GM19467 (cell line): Measurements from ENCODE around the gene SMURF2.

Experiments
- ATAC-seq: cut with Tn5 transposase; IDR thresholded peaks from one replicate; pipeline ENCODE4 v1.9.1; 2021; ENCODE audit warnings: mild to moderate bottlenecking, moderate library complexity; ENCODE audit not compliant: unreplicated experiment

The SMURF2 gene

DNA sequence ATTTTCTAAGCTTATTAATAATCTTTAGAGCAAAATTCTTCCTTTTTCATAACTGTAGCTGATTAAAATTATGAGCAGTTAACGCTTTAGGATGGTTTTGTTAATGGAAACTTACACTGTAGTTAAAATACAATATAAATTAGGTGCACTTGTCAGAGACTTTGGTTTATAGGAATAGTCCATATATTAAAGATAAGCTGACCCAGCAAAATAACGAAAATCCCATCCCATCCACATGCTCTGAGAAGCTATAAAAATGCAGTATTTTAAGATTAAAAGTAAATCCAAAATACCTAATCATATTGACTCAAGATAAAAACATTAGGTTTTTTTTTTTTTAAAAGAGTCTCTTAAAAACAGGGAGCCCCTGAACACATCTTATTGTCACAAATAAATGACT, 117.4 kb downstream of the SMURF2 start:
- no peak for ATAC-seq

DNA sequence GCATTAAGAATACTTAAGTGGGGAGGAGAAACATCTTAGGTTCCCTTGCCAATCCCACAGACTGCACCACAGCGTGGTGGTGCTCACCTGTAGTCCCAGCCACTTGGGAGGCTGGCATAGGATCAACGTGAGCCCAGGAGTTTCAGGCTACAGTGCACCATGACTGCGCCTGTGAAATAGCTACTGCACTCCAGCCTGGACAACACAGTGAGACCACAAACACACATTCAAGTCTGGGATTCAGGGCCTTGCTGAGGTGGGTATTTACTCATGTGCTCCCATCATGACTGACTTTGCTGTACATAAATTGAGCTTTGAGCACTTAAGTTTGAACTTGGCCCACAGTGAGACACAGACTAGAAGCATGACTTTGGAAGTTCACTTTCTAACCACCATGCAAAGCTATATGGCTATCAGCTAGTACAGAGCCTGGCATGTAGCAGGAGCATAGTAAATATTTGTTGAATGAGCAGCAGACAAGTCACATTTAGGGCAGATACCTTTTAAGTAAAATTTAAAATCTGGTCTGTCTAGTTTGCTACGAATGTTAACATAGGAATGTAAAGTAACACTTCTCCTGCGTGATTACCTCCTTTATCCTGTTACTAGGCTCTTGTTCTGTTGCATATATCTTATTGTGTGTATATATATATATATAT, 121.9 kb downstream of the SMURF2 start:
- no peak for ATAC-seq

DNA sequence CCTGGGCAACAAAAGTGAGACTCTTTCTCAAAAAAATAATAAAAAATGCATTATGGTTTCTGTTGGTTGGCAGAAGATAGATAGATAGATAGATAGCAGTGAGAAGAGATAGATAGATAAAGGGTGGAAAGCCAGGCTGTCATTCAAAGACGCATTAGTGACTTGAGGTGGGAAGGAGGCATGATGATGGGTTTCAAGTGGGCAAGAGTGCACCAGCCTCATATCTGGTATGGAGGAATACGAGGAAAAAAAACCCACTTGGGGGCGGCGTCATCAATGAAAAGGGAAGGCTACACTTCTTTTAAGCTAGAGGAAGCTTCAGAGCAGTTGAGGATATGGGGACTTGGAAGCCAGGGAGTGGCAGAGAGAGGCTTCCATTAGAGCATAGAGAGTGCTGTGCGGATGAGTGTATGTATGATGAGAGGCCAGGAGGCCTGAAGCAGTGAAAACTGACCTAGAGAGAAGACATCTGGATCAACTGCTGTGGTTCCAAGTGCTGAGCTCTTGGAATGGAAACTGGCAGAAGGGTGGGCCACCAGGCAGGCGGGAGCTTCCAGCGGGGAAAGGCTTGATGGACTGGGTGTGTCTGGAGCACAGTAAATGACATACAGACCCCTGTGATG, 123.5 kb downstream of the SMURF2 start:
- ATAC-seq, result no peak

DNA sequence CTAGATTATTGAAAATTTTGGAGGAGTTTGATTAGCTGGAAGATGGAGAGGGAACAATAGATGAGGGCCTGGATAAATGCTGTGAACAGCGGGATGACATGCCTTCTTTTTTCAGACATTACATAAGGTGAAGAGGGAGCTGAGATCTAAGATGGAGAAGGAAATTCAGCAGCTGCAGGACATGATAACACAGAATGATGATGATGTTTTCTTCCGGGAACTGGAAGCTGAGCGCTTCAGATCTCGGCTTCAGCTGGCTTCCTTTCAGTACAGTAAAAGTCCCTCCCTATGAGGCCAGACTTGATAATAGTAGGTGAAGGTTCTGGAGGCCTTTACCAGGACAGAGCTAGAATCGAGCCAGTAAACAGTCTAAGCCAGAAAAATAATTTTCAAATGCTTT, 124.6 kb downstream of the SMURF2 start:
- ATAC-seq, result no peak

DNA sequence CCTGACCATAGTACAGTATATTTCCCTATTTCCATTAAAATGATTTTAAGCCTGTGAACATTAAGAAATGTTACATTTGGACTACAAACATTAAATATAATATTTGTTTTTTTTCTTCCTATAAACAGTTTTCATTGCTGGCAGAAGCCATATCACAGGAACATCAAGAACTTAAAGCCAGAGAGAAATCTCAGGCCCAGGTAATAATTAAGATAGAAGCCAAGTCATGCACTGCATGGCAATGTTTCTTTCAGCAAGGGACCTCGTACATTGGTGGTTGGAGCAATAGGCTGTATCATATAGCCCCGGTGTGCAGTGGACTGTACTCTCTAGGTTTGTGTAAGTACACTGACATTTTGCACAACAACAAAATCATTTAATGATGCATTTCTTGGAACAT, 125.2 kb downstream of the SMURF2 start:
- ATAC-seq, result no peak

DNA sequence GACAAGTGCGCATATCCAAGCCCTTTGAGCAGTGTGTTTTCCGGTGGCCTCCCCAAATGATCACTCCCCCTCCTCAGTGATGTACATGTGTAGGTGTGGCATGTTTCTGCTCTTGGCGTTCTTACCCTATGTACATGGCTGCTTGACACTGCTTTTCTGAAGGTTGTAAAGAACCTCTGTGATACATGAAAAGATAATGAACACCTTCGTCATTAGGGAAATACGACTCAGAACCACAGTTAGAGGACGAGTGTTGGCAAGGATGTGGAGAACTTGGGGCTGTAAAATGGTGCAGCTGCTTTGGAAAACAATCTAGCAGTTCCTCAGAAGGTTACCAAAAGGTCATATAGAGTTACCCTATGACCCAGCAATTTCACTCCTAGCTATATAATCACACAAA, 126.8 kb downstream of the SMURF2 start:
- no peak for ATAC-seq

DNA sequence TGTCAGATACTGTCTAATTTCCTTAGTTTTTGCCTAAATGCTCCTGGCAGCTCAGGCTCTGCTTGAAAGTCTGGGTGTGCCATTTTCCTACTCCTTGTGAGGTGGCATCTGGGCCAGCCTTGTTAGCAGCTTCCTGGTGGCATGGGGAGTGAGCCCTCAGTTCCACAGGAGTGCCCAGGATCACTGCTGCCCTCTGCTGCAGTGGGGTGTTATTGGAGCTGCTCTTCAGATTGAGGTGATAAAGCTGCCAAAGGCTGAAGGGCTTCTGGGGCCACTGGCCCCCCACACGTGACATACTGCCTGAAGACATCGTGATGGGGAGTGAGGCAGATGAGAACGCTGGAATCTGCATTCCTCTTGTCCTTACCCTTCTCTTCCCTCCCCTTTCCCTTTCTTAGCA, 127.9 kb downstream of the SMURF2 start:
- no peak for ATAC-seq

DNA sequence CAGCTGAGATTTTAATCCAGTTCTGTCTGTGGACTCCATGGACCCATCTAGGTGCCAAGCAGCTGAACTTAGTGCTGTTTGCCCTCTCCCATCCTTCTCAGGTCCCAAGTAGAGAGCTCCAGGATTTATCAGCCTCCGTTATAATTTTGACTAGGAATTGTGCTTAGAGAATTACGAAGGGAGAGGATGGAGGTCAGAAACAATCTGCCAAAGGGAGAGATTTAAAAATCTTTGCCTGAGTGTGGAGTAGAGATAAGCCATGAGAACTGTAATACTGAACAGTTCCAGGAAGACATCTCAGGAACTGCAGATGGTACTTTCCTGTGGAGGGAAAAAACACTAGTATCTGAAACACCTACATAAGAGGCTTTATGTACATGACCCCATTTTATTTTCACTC, 128.3 kb downstream of the SMURF2 start:
- ATAC-seq, result no peak

DNA sequence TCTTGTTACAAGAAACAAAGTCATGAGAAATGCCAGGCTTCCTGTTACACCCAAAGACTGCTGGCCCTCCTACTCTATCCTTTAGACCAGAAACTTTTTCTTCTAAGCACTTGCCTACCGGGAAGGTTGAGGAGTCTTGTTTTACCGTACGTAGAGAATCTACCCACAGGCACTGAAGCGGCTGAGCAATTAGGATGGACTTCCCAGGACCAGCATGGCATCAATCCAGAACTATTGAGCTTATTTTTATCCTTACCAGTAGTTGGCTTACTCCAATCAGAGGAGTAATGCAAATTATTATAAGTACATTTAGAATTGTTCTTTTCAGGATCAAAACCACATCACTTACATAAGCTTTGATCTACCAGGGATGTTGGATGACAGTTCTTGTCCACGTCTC, 129.7 kb downstream of the SMURF2 start:
- no peak for ATAC-seq

DNA sequence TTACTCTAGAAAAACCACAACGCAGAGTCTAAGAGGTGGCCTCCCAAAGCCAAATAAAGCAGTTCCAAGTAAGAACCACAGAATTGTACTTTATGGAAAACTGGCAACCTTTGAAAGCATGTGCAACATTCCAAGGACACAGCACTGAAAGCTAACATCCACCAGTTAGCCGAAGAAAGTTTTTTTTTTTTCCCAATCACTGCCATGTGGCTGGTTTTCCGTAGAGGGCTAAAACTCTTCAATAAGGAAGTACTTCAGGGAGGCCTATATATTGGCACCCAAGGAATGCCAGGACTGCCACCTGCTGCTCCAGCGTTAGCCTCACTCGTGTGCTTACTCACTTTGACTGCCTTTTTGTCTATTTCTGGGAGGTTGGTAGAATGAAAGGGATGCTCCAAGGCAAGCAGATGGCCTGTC, 130.1 kb downstream of the SMURF2 start:
- no peak for ATAC-seq

DNA sequence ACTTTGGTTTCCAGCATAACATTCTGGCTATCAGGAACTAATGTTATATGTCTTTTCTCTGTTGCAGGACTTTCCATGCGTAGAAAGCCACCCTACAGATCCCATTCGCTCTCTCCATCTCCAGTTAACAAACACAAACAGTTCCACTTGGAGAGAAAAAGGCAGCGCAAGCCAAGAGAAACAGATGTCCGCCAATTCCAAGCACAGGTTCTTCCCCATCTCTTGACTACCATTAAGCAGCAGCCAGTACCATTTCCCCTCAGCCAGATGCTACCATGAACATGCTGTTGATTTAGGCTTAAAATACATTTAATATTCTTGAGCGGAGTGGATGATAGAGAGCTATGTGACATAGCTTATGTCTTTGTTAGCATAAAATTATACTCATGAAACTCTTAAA, 132.9 kb downstream of the SMURF2 start:
- no peak for ATAC-seq

DNA sequence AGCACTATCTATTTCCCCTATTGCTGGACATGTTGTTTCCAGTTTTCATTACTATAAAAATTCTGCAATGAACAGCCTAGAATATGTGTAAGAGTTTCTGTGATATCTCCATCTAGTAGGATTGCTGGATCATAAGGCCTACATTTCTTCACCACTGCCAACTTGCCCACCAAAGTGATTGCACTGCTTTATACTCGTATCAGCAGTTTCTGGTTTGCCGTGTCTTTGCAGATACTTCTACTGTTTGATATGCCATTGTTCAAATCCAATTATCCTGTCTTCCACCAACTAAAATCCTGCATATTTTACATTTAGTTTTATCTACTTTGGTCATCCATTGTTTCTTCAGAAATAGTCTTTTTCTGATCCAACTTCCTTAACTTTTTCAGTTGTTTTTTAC, 134.2 kb downstream of the SMURF2 start:
- ATAC-seq, result no peak

DNA sequence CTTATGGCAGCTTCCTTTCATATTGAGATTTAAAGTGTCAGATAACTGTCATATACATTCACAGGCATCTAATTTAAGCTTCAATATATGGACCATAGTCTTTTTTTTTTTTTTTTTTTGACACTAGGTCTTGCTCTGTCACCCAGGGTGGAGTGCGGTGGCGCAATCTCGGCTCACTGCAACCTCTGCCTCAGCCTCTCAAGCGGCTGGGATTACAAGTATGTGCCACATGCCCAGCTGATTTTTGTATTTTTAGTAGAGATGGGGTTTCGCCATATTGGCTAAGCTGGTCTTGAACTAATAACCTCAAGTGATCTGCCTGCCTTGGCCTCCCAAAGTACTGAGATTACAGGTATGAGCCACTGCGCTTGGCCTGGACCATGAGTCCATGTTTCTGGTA, 141.7 kb downstream of the SMURF2 start:
- ATAC-seq, result no peak

DNA sequence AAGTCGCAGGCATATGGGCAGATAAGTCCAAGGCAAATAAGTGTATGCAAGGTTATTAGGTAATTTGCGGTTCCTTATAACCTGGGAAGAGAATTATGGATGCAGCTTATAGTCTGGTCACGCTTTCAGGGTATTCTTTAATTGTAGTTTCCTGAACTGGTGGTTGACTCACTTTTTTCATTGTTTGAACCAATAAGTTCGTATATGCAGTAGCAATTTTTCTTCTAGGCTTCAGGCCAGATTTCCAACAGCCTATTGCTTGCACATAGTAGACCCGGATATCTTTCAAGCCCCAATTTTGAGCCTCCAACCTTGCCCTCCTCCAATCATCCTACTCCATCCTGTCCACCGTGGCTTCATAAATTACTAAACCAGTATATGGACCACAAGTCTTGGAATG, 142.5 kb downstream of the SMURF2 start:
- ATAC-seq, result no peak

DNA sequence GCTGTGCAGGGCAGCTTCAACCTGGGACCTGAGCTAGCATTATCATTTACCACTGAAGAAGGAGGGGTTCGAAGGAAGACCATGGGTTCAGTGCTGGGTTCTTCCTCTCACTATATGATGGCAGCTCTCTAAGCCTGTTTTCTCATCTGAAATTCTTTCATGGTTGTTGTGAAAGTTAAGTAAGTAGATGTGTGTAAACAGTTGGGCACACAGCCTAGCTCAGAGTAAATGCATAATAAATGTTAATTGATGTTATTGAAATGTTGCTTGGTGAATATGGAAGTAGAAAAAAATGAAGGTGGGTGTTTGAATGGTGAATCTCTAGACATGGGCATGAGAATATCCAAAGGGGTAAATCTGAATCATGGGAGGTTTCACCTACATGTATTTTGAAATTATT, 146.3 kb downstream of the SMURF2 start:
- ATAC-seq, result no peak

DNA sequence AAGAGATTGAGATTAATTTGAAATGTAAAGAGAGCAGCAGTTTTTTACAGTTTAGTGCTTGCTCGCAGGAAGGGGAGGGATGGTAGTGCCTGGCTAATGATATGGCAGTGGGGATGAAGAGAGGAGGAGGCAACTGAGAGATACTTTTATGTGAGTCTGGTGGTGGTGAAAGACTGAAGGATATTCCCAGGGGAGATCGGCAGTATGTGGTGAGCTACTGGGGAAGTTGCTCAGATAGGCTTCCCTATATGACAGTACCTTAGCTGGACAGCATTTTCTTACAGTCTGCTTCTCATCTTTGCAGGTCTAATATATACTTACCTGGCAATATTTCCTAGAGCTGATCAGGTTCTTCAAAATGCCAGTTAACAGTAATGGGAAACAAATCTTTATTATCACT, 146.7 kb downstream of the SMURF2 start:
- no peak for ATAC-seq

DNA sequence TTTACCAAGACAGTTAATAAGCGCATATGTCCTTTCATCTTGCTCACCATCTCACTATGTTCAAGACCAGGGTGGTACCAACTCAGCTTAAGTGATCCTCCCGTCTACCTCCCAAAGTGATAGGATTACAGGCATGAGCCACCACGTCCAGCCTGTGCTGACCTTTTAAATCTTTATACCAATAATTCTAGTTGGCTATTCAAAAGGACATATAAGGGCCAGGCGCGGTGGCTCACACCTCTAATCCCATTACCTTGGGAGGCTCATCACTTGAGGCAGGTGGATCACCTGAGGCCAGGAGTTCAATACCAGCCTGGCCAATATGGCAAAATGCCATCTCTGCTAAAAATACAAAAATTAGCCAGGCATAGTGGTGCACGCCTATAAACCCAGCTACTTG, 152.9 kb downstream of the SMURF2 start:
- no peak for ATAC-seq

DNA sequence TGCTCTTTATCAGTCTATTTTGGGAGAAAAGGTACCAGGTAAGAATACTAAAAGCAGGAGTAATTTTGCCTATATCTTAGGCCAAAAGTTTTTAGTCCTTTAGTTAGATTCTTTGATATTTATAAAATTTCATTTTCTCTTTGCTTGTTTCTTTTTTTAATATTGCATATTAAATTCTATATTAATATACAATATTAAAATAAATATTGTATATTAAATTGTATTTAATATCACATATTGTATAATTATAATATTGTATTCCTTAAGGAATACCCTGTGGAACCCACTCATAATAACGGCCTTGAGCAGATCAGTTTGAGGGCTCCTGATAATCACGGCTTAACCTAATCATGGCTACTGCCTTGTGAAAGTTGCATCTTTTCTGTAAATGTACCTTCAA, 153.4 kb downstream of the SMURF2 start:
- no peak for ATAC-seq

DNA sequence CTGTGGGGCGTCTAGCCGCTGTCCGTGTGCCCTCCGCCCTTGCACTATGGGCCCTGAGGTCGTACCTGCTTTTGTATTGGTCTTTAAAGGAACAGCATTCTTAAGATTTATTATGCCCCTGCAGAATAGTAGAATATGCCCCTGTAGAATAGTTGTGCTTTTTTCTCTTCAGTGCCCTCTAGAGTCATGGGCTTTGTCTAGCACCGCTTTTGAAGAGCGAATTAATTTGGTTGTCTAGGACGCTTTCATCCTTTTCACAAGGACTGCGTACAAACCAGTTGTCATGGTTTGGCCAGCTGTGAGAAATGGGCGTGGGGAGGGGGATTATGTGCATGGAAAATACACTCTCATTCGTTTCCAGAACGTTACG, 154.7 kb downstream of the SMURF2 start:
- peak; percentile 6 for ATAC-seq

DNA sequence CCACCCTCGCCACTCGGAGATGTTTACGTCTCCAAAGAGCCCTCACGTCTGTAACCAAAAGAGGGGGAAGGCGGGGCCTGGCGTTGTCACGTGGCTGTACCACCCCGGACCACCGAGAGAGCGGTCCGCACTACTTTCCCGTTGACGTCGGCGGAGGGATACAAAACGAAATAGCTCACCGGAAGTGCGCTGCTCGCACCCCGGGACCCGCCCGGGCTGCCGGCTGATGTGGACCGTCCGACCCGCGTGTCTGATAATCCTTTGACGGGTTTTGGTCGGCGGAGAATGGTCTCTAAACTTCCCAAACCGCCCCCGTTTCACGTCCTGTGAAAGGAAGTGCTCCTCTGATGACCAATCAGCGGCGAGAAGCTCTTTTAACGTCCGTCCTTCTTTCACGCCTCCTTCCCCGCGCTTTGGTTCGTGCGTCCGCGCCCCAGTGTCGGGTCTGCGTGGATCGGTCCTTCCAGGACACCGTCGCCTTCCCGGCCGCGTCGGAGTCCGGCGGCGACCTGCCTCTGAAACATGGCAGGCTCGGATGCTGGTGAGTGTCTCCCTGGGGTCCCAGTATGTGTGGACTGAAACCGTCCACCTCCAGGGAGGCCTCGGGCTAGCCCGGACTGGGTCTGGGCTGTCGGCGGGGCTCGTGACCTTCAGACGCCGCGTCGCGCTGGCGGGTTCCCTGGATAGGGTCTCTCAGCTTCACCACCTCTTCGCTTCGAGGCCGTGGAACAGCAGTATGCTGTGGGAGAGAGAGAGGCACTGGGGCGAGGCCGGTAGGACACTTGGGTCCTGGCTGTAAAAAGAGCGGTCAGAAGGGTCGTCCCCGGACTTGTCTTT, 155.3 kb downstream of the SMURF2 start, which contains the start of gene CEP95:
Gene CEP95, plus strand, starts transcription at position 402 of the 837 bp plus-strand sequence. Its CDS starts 121 bp downstream, at position 523.
- ATAC-seq, result peak; percentile 64

DNA sequence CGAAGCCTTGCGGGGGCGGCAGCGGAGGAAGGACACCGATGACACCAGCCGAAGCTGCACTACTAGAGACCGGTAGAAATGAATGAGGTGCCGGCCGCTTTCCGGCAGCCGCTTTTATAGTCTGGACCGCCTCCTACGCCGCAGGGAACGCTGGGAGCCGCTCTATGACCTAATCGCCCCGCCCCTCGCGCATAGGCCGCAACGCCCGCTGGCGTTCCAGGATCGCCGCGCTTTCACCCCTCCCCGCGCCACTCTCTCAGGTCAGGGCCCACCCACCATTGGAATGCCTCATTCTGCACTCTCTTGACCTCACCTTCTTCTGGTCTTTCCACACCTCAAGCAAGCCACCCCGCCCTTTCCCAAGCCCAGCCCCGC, 155.9 kb downstream of the SMURF2 start, which contains the start of gene DDX5:
Gene DDX5, minus strand, starts transcription at position 89 of the 375 bp plus-strand sequence. CDS start 170 bp downstream, outside the sequence.
- peak; percentile 49 for ATAC-seq
